NCI-H446 (cell line): Measurements from ENCODE around the gene SBNO1.
"Not testable (repeated sequence)": the region's sequence is repeated elsewhere in the genome, so short reads cannot be mapped to it uniquely, and the experiment has no call there.

Experiments
- DNase-seq, 2 experiments: peaks; one replicate each; lab custom pipeline; 2025; lab: John Stamatoyannopoulos, UW

SBNO1 gene

GRCh38 chr12:123346946-123347345 lies 17.7 kb downstream of the SBNO1 start:
- DNase-seq, result no peak

GRCh38 chr12:123344086-123344485 lies 20.6 kb downstream of the SBNO1 start:
- DNase-seq, result no peak

- DNase-seq, result no peak
Measured at GRCh38 chr12:123337070-123337469, 27.6 kb downstream of the SBNO1 start.

GRCh38 chr12:123336530-123336929 lies 28.1 kb downstream of the SBNO1 start:
- no peak for DNase-seq

GRCh38 chr12:123335490-123335889 lies 29.2 kb downstream of the SBNO1 start:
- DNase-seq, result no peak

GRCh38 chr12:123329799-123330198 lies 34.8 kb downstream of the SBNO1 start:
- no peak for DNase-seq

GRCh38 chr12:123319826-123320225 lies 44.8 kb downstream of the SBNO1 start:
- DNase-seq, result no peak

DNA sequence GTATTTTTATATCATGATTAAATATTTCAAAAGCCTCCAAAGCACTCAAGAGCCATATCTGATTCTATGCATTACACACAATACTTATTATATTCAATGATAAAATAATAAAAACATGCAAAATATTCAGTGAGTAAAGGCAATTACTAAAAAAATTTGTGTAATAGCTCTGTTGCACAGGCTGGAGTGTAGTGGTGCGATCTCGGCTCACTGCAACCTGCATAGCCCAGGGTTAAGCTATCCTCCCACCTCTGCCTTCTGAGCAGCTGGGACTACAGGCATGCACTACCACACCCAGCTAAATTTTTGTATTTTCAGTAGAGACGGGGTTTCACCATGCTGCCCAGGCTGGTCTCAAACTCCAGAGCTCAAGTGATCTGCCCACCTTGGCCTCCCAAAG lies 45.4 kb downstream of the SBNO1 start:
- DNase-seq, result no peak

GRCh38 chr12:123313046-123313445 lies 51.6 kb downstream of the SBNO1 start:
- not testable (repeated sequence) for DNase-seq

DNA sequence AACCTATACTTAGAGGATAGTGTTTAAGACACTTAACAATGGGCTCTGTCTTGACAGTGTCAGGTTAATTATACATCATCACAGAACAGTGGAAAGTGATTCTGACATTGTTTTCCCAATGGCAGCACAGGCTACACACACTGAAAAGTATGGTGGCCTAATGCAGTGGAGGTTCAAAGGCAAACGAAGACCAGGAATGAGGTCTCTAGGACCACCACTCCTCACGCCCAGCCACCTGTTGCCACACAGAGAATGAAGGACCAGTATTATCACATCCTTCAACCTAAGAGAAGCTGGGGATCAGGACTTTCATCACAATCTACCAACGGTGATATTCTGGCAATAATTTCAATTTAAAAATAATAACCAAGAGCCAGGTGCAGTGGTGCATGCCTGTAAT lies 58.4 kb downstream of the SBNO1 start:
- DNase-seq, result no peak

- DNase-seq, result no peak
Measured at GRCh38 chr12:123305136-123305535, 59.5 kb downstream of the SBNO1 start.

GRCh38 chr12:123293178-123293760 lies 71.4 kb downstream of the SBNO1 start:
- no peak for DNase-seq

DNA sequence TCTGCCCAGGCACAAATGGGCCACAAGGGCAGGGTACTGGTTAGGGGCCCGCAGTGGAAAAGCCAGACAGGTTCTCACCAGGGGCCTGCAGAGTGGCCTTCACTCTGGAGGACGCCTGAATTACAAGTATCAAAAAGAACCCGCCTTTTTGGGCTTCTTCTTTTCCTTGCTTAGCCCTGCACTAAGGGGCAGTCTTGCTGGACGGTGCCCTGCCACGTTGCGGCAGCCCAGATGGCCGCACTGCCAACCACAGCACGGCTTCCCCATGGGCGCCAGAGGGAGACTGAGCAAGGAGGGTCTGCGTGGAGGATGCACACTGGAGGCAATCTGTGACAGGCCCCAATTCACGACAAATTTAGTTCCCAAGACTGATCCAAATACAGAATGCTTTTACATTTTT lies 74.7 kb downstream of the SBNO1 start:
- no peak for DNase-seq

- no peak for DNase-seq
Measured at GRCh38 chr12:123288751-123289346, 75.8 kb downstream of the SBNO1 start.

DNA sequence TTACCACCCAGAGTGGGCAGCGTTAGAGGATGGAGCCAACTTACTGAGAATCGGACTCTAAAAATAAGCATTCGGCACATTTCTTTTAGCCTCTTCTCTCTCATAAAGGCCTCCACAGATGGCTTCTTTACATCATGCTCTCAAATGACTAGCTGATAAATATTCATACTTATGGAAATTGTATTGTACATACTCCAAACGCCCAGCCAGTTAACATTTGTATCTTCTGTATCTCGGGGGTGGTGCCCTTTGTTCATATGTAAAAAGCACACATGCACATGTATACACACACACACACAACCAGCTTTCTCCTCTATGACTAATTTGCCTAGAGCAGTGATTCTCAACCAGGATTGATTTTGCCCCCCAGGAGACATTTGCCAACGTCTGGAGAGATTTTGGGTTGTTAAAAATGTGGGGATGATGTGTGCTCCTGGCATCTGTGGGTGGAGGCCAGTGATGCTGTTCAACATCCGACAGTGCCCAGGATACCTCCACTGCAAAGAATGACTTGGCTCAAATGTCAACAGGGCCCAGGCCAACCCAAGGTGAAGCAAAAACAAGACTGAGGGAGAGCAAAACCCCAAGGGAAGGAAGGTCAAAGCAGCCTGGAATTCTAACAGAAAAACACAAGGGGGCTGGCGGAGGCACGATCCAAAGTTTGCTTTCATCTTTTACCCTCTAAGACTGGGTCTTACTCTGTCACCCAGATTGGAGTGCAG lies 77.8 kb downstream of the SBNO1 start:
- no peak for DNase-seq

- no peak for DNase-seq
Measured at GRCh38 chr12:123284669-123285068, 80.0 kb downstream of the SBNO1 start.

DNA sequence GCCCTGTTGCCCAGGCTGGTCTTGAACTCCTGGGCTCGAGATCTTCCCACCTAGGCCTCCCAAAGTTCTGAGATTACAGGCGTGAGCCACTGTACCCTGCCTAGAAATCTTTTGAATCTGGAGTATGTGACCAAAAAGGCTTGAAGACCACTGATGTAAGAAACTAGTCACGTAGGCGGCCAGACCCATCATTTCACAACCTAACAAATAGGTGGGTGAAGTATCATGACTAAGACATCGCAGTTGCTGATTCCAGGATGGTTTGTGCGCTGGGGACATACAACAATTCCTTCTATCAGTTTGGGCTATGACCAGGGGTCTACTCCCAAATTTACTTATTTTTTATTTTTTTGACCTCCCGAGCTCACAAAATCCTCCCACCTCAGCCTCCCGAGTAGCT lies 81.2 kb downstream of the SBNO1 start:
- DNase-seq, result no peak

DNA sequence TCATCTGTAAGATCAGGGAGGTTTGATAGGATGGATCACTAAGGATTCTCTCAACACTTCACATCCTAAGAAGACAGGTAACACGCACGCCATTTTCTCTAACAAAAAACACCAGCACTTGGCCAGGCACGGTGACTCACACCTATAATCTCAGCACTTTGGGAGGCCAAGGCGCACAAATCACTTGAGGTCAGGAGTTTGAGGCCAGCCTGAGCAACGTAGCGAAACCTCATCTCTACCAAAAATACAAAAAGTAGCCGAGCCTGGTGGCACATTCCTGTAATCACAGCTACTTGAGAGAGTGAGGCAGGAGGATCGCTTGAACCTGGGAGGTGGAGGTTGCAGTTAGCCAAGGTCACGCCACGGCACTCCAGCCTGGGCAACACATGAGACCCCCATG lies 82.5 kb downstream of the SBNO1 start:
- DNase-seq, result no peak

GRCh38 chr12:123280971-123281370 lies 83.7 kb downstream of the SBNO1 start:
- no peak for DNase-seq

DNA sequence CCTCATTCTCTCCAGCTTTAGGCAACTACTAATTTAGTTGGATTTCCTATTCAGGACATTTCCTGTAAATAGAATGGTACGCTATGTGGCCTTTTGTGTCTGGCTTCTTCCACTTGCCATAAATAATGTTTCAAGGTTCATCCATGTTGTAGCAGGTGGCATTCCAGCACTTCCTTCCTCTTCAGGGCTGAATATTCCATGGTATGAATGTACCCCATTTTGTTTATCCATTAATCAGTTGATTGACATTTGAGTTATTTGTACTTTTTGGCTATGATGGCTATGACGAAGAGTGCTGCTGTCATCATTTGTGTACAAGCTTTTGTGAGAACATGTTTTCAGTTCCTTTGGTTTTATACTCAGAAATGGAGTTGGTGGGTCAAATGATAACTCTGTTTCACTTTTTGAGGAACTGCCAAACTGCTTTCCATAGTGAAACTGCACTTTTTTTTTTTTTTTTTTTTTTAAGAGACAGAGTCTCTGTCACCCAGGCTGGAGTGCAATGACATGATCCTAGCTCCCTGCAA lies 86.5 kb downstream of the SBNO1 start:
- DNase-seq, result no peak

- no peak for DNase-seq
Measured at GRCh38 chr12:123273166-123273565, 91.5 kb downstream of the SBNO1 start.

GRCh38 chr12:123271001-123271668 lies 93.5 kb downstream of the SBNO1 start:
- peak; percentile 5 to 56 for DNase-seq
